G401.6 (cell line): ENCODE results near the gene SUDS3.

ENCODE experiments used
- FAIRE-seq: peaks from 2 replicates; lab custom pipeline; 2012; peaks lifted over from hg19 to GRCh38; lab: Jason Lieb, UNC

SUDS3 gene

DNA sequence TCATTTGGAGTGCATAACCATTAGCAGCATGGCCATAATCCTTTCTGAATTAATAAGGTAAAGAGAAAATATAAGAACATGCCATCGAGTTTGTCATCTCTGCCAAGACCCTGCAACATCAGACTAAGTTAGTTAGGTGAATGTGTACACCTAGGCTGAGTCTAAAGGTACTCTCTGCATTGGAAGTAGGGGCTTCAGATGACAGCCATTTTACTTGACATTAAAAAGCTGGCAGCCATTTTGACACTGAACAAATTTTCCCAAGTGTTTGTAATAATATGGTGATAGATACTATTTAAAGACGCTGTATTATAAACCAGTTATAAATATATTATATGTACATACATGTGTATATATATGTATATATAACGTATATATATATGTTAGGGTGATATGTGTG is 79.0 kb downstream of the SUDS3 start:
- no peak for FAIRE-seq

DNA sequence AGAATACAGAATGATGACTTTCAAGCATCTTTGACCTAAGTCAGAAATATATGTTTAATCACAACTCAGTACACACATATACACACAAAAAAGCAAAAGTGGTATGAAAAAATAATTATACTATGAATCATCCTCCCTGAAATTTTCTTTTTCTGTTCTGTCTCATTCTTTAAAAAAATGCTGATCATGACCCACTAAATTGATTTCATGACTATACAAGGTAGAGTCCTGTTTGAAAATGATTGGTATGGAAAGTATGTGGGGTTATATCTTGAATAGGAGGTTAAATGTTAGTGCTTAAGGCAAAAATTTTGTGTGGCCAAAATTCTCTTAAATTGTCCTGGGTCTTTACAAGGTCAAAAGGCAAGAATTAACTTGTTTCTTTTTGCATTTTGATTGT is 80.4 kb downstream of the SUDS3 start:
- FAIRE-seq = no peak

DNA sequence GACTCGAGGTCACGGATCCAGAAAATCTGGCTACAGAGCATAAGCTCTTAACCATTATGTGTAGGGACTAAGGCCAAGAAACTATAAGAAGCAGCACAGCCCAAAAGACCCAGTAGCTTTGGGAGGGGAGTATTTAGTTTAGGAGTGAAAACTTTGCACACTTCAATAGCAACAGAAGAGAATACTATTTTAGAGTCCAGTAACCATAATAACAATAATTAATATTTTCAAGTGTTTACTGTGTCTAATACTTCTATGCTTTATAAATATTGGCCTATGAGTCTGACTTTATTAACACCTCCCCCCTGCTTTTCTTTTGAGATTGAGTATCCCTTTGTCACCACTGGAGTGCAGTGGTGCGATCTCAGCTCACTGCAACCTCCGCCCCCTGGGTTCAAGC is 82.8 kb downstream of the SUDS3 start:
- no peak for FAIRE-seq

DNA sequence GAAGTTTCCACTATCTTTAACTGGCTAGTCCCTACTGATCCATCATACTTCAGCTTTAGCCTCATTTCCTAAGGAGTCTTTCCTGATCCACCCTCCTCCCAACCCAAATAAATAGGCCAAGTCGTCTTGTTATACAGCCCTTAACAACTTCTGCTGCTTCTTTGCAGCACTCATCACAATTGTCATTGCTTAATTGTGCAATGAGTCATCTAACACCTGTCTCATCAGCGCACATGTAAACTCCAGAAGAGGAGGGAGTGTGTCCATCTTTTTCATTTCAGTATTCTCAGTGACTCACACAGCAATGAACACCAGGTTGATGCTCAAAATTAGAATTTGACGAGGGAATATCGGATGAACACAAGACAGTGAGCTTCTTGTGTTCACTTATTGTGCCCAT is 87.3 kb downstream of the SUDS3 start:
- FAIRE-seq = no peak

DNA sequence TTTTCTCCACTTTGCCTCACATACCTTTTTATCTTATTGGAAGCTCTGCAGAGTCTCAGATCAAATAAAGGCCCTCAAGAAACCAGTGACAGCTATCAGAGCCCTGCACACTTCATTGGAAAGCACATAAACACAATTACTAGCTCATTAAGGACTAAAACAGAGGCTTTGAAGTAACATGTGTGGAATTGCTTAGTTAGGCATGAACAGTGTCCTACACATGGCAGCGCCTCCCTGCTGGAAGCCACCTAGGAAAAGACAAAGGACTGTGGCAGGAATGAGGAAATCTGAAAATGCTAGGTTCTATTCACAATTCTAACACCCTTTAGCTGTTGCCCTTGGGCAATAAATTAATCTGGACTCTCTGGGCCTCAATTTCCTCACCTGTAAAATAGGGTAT is 89.4 kb downstream of the SUDS3 start:
- FAIRE-seq = no peak
